Epidermal melanocyte (primary cell): ENCODE results near the gene MTLN.
A peak's percentile ranks its signal among the peaks of the same experiment; 100 is the strongest.
"Not testable (repeated sequence)": the region's sequence is repeated elsewhere in the genome, so short reads cannot be mapped to it uniquely, and the experiment has no call there.

ENCODE experiments used
- DNase-seq: peaks from one replicate; pipeline ENCODE4 v3.0.0; 2011; ENCODE audit warnings: low spot score; ENCODE audit not compliant: insufficient read length

MTLN gene

DNA sequence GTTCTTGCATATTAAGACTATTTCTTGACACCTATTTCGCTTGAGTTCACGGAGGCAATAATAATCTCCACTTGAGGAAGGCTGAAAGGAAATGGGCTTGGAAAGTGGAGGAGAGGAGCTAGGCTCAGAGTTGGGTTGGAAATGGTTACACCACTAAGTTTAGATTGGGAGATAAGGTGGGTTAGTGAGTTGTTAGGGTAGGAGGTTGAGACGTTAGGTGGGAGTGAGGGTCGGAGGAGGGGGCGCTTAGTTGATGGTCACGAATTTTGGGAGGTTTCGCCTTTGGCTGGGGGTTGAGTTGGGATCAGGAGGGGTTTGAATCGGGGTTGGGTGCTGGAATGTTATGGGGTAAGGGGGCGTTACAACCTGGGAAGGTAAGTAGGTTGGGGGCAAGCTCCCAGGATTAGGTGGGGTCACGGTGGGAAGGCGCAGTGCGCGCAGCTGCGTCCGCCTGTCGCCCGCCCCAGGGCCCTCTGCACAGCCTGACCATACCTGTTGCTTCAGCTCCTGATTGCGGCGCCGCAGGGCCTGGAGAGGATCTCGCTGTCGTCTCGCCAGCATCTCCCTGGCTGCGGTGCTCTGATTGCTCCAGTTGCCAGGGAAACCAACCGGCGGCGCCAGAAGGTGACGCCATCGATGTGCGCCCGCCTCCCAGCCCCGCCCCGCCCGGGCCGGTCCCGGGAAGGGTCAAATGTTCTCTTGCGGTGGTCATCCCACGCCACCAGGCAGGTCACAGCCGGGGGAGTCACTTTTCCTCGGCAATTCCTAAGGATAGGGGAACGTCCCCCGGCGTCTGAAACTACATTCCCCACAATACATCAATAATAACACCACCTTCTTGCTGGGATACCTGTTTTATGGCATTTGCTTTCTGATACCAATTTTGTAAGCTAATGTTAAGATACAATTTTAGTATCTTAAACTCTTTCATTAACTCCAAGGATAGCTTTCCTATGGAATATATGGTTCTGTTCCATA, 7.7 kb downstream of the MTLN start, which contains the start of gene NPHP1:
TSS of gene NPHP1 (minus strand) at position 606 of the 978 bp plus-strand sequence. CDS start at position 561, 45 bp downstream.
- peak; percentile 87 for DNase-seq

DNA sequence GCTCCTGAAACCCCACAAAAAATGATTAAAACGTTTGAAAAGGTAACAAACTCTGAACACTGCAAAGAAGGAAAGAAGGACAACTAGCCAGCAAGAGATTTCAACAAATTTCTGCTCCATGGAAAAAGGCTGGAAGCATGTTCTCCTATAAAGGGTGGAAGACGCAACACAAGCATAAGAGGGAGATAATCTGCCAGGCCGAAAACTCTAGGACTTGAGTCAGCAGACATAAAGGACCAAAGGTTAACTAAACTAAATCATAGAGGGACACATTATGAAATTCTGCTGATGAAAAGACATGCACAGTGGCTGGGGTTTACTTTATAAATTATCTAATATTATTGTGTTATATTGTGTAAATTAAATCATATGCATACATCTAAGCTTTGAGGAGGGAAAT, 14.3 kb downstream of the MTLN start:
- DNase-seq = no peak

DNA sequence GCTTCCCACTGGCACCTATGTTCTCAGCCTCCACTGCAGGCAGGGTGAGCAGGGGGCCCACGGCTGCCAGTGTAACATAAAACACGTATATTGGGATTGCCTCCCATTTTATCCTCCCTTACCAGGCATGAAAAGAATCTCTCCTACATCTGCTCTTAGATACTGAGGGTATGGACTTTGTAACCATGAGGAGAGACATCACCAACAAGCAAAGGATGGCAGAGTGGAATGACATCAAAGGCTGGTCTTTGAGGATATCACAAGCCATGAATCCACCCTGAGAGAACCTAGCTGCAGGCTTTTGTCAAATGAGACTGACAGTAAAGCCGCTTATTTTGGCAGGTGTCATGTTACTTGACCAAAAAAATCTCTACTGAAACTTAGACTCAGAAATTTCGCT, 14.9 kb downstream of the MTLN start:
- no peak for DNase-seq

DNA sequence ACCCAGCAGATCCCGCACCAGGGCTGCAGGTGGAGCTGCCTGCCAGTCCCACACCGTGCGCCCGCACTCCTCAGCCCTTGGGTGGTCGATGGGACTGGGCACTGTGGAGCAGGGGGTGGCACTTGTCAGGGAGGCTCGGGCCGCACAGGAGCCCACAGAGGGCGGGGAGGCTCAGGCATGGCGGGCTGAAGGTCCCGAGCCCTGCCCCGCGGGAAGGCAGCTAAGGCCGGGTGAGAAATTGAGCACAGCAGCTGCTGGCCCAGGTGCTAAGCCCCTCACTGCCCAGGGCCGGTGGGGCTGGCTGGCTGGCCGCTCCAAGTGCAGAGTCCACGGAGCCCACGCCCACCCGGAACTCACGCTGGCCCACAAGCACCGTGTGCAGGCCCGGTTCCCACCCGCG, 22.2 kb downstream of the MTLN start:
- DNase-seq = not testable (repeated sequence)

DNA sequence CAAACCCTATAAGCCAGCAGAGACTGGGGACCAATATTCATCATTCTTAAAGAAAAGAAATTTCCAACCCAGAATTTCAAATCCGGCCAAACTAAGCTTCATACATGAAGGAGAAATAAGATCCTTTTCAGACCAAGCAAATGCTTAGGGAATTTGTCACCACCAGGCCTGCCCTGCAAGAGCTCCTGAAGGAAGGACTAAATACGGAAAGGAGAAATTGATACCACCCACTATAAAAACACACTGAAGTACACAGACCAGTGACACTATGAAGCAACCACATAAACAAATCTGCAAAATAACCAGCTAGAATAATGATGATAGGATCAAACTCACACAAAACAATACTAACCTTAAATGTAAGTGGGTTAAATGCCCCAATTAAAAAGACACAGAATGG, 29.9 kb downstream of the MTLN start:
- no peak for DNase-seq

DNA sequence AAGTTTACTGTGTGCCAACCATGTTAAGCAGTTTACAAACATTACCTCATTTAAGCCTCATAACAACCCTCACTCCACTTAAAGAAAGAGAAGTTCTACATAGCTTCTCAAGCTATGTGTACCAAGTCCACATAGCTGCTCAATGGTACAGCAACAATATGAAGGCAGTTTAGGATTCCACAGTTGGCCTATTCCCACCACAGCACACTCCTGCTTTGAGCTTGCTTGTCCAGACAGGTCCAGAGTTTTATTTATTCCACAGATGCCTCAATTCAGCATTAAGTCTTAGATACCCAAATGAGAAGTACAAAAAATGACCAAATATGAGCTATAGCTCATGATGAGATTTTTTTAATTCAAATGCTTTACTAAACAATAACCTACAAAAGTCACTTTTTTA, 32.3 kb downstream of the MTLN start:
- no peak for DNase-seq

DNA sequence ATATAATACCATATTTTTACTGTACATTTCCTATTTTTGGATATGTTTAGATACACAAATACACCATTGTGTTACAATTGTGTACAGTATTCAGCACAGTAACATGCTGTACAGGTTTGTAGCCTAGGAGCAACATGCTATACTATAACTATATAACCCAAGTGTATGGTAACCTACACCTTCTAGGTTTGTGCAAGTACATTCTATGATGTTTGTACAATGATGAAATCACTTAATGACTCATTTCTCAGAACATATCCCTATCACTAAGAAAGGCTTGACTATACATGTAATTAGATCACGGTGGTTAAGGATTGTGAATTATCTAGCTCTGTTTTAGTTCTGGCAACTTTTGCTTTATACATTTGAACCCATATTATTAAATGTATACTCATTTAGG, 38.8 kb downstream of the MTLN start:
- DNase-seq = no peak

DNA sequence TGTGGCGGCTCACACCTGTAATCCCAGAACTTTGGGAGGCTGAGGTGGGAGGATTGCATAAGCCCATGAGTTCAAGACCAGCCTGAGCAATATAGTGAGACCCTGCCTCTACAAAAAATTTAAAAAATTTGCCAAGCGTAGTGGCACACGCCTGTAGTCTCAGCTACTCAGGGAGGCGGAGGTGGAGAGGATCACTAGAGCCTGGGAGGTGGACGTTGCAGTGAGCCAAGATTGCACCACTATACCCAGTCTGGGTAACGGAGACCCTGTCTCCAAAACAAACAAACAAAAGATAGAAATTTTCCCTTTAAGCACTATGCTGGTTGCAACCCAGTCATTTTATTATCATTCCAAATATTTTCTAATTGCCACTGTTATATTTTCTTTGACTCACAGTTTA, 39.8 kb downstream of the MTLN start:
- DNase-seq = no peak

DNA sequence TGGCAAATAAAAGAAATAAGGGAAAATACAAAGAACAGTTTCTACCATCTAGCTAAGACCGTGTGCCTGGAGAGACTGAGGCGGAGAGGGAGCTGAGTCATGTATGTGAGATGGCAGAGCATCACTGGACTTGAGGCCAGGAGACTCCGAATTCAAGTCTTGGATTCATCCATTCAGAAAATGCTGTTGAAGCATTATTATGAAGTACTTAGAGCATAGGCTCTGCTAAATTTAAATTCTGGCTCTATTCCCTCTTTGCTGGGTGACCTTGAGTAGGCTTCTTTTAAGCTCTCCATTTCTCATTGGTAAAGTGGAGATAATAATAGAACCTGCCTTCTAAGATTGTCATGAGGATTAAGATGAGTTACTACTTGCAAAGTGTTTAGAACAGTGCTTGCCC, 42.2 kb downstream of the MTLN start:
- no peak for DNase-seq

DNA sequence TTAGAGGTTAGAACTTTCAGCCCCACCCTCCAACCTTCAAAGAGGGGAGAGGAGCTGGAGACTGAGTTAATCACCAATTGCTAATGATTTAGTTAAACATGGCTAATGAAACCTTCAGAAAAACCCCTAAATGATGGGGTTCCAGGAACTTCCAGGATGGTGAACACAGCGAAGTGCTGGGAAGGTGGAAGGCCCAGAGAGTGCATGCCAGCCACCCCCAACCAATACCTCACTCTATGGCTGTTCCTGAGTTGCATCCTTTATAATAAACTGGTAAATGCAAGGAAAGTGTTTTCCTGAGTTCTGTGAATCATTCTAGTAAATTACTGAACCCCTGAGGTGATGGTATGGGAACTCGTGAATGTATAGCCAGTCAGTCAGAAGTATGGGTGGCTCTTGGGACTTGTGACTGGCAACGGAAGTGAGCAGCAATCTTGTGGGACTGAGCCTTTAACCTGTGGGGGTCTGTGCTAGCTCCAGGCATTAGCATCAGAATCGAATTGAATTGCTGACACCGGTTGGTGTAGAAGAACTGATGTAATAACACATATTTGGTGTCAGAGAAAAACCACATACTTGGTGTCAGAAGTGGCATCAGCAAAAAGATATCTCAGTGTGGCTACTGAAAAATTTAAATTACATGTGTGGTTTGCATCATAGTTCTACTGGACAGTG, 44.9 kb downstream of the MTLN start:
- no peak for DNase-seq

DNA sequence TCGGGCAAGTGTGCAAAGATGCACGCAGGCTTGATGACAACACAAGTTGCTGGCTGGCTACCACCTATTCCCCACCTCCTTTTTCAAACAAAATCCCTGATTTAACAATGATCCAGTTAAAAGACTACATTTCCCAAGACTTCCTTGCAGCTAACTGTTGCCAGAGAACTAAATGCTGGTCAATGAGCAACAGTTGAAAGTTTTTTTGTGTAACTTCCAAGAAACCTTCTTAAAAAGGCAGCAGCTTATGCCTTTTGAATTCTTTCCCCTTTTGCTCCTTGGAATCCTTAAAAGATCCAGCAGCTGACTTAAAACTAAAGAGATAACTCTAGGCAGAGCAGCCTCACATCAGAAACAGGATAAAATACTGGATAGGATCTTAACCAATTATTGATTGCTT, 46.1 kb downstream of the MTLN start:
- no peak for DNase-seq
